Measurements from ENCODE around the gene TSPAN5.

DNA sequence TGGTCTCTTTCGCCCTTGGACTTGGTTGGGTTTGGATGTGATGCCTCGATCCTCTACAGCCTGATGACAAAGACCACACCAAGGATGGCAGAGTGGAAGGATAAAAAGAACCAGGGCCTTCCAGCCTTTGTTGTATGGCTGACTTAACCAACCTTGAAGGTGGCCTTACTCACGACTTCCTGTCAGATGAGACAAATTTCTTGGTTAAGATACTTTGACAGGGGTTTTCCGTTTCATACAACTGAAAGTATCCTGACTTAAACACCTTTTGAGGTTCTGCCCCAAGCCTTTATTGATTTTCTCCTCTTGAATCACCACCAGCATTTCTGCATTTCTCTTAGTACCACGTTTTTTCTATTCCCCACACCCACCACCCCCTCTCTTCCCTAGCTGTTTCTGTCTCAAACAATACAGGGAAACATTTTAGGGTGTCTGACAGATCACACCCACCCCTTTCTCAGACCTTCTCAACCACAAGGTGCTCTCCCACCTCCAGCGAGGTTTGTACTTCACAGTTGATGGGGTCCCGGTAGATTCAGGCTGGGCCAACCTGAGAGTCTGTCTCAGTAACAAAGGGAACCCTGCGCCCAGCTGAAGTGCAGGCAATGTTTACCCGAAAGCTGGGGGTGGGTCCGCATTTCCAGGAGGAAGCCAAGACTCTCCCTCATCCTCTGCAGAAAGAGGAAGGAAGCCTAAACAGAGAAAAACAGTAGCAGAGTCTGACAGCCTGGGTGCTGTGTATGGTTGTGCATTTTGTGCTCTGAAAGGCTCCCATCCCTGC lies 5.0 kb upstream of the TSPAN5 start:
- TF ChIP-seq CTCF (IDR thresholded peaks at IDR 0.05) (no peak), POLR2A (IDR thresholded peaks at IDR 0.05) (no peak)
